ENCODE measurements around the gene LRRC46.

The LRRC46 gene, protein sequence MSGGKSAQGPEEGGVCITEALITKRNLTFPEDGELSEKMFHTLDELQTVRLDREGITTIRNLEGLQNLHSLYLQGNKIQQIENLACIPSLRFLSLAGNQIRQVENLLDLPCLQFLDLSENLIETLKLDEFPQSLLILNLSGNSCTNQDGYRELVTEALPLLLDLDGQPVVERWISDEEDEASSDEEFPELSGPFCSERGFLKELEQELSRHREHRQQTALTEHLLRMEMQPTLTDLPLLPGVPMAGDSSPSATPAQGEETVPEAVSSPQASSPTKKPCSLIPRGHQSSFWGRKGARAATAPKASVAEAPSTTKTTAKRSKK

GRCh38 chr17:47831003-47831933 lies at the start of gene LRRC46, which contains the start of gene MRPL10:
Gene LRRC46, plus strand, starts transcription at chr17:47831670. Its CDS starts 320 bp downstream, at chr17:47831990.
Gene MRPL10, minus strand, starts transcription at chr17:47831541. Its CDS starts 30 bp downstream, at chr17:47831511.
- Mint-ChIP-seq H3K4me3 (peak within 1 kb of the TSS; percentile 93), H3K36me3 (ENCODE audit: low read depth) (peaks cover 30% of the 10 kb centered on the region), H3K27me3 (no peaks in the 10 kb centered on the region), H3K4me1 (ENCODE audit: low read depth) (peaks cover 55% of the 10 kb centered on the region), H3K27ac (peak within 1 kb of the TSS; percentile 88), H3K9me3 (no peaks in the 10 kb centered on the region)

DNA sequence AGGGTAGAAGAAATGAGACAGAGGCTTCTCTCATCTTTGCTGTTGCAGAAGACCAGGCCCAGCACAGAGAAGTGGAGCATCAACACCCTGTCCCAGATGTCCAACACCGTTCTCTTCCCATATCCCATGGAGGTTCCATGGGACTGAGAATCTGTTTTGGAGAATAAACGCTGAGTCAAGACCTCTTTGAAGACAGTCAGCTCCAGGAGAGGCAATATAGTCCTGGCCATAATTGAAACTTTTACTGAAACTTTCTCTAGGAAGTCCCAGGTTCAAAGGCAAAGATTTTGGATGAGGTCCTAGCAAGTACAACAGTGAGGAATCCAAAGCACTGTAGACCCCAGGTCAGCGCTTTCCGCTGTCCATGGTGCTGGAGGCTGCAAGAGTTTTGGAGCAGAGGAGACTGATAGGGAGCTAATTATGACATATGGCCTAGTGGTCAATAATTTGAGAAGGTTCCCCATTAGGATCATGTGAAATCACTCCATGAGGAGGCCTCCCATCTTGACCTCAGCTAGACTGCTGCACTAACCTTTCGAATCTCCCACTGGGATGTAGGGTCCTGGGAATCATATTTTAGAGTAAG lies 45.8 kb upstream of the LRRC46 start:
- H3K4me3 Mint-ChIP-seq: no peak overlapping the region
- H3K27me3 Mint-ChIP-seq: peaks cover 55% of the 10 kb centered on the region
- H3K36me3 Mint-ChIP-seq (ENCODE audit: low read depth): no peaks in the 10 kb centered on the region

DNA sequence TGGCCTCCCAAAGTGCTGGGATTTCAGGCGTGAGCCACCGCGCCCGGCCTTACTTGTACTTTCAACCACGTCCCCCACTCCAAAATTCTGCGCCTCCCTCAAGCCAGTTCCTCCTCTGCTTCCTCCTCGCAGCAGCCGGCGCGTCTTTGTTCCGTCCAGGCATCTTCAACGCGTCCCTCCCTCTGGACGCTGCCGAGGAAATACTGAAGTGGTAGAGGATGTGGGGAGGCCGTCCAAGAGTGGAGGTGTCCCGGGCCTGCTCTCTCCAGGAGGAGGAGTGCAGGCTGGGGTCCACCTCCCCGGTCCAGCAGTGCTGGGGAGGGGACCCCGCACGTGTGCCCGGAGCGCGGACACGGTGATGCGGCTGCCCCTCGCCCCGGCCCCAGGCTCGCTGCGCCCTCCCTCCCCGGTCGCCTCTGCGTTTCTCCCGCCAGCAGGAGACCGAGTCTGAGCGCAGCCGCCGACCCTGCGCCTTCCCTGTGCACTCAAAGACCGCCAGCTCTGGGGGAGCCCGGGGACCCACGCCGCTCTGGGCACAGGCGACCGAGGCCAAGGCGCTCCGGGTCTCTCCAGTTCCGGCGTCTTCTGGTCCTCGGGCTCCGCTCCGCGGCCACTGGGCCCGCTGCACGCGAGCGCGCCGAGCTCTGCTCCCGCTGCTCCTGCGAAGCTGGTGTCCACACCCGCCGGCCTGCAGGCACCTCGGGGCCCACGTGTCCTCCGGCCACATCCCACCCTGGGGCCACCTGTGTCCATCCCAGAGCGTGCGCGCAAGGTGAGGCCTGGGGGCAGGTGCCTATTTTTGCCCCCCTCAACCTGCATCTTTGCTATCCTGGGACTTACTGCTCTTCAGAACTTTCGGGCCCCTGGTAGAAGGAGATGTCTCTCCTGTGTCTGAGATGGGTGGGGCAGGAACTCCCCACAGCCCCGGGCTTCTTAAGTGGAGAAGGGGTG lies 41.6 kb upstream of the LRRC46 start:
- Mint-ChIP-seq H3K4me1 (ENCODE audit: low read depth) (peaks cover 10% of the 10 kb centered on the region), H3K9me3 (no peaks in the 10 kb centered on the region), H3K4me3 (peak overlapping the region; percentile 80), H3K27ac (no peak overlapping the region), H3K27me3 (peaks cover 72% of the 10 kb centered on the region), H3K36me3 (ENCODE audit: low read depth) (no peaks in the 10 kb centered on the region)

More for the DNA sequence above, 45.8 kb upstream of the LRRC46 start:
- no peaks in the 10 kb centered on the region for H3K9me3 Mint-ChIP-seq
- peaks cover 7% of the 10 kb centered on the region for H3K4me1 Mint-ChIP-seq (ENCODE audit: low read depth)
- no peak overlapping the region for H3K27ac Mint-ChIP-seq

GRCh38 chr17:47791025-47791424 lies 40.4 kb upstream of the LRRC46 start:
- H3K27me3 Mint-ChIP-seq: peaks cover 62% of the 10 kb centered on the region
- no peaks in the 10 kb centered on the region for H3K36me3 Mint-ChIP-seq (ENCODE audit: low read depth)
- H3K9me3 Mint-ChIP-seq: no peaks in the 10 kb centered on the region
- peak overlapping the region; percentile 62 for H3K4me3 Mint-ChIP-seq
- peaks cover 10% of the 10 kb centered on the region for H3K4me1 Mint-ChIP-seq (ENCODE audit: low read depth)
- H3K27ac Mint-ChIP-seq: no peak overlapping the region

DNA sequence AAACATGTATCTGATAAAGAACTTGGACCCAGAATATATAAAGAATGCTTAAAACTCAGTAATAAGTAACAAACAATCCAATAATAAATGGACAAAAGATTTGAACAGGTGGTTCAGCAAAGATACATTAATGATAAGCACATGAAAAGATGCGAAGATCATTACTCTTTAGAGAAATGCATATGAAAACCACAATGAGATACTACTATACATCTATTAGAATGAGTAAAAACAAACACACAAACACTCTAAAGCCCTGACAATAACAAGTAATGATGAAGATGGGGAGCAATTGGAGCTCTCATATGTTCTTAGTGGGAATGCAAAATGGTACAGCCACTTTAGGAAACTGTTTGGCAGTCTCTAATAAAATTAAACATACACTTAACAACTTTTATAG lies 39.0 kb upstream of the LRRC46 start:
- Mint-ChIP-seq H3K4me1 (ENCODE audit: low read depth) (peaks cover 10% of the 10 kb centered on the region), H3K27ac (no peak overlapping the region), H3K27me3 (peaks cover 58% of the 10 kb centered on the region), H3K4me3 (no peak overlapping the region), H3K9me3 (no peaks in the 10 kb centered on the region), H3K36me3 (ENCODE audit: low read depth) (no peaks in the 10 kb centered on the region)

GRCh38 chr17:47792979-47793378 lies 38.5 kb upstream of the LRRC46 start:
- H3K4me1 Mint-ChIP-seq (ENCODE audit: low read depth): peaks cover 10% of the 10 kb centered on the region
- H3K36me3 Mint-ChIP-seq (ENCODE audit: low read depth): no peaks in the 10 kb centered on the region
- peaks cover 57% of the 10 kb centered on the region for H3K27me3 Mint-ChIP-seq
- H3K9me3 Mint-ChIP-seq: no peaks in the 10 kb centered on the region
- no peak overlapping the region for H3K27ac Mint-ChIP-seq
- no peak overlapping the region for H3K4me3 Mint-ChIP-seq

GRCh38 chr17:47797797-47798196 lies 33.7 kb upstream of the LRRC46 start:
- H3K27me3 Mint-ChIP-seq: peaks cover 21% of the 10 kb centered on the region
- H3K36me3 Mint-ChIP-seq (ENCODE audit: low read depth): no peaks in the 10 kb centered on the region
- no peak overlapping the region for H3K27ac Mint-ChIP-seq
- no peaks in the 10 kb centered on the region for H3K4me1 Mint-ChIP-seq (ENCODE audit: low read depth)
- no peak overlapping the region for H3K4me3 Mint-ChIP-seq
- H3K9me3 Mint-ChIP-seq: no peaks in the 10 kb centered on the region

DNA sequence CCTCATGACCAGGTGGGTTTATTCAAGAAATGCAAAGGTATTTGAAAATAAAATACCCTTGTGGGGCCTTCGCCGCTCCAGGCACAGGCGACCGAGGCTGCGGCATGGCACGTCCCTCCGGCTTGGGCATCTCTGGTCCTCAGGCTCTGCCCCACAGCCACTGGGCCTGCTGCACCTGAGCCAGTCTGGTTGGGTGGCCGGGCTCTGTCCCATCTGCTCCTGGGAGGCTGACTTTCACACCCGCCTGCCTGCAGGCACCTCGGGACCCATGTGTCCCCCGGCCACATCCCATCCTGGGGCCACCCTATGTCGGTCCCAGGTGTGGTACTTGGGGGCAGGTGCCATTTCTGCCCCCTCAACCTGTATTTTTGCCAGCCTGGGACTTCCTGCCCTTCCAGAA lies 30.8 kb upstream of the LRRC46 start:
- H3K9me3 Mint-ChIP-seq: no peaks in the 10 kb centered on the region
- no peak overlapping the region for H3K4me3 Mint-ChIP-seq
- H3K4me1 Mint-ChIP-seq (ENCODE audit: low read depth): no peaks in the 10 kb centered on the region
- H3K27ac Mint-ChIP-seq: no peak overlapping the region
- H3K27me3 Mint-ChIP-seq: peaks cover 5% of the 10 kb centered on the region
- H3K36me3 Mint-ChIP-seq (ENCODE audit: low read depth): no peaks in the 10 kb centered on the region

DNA sequence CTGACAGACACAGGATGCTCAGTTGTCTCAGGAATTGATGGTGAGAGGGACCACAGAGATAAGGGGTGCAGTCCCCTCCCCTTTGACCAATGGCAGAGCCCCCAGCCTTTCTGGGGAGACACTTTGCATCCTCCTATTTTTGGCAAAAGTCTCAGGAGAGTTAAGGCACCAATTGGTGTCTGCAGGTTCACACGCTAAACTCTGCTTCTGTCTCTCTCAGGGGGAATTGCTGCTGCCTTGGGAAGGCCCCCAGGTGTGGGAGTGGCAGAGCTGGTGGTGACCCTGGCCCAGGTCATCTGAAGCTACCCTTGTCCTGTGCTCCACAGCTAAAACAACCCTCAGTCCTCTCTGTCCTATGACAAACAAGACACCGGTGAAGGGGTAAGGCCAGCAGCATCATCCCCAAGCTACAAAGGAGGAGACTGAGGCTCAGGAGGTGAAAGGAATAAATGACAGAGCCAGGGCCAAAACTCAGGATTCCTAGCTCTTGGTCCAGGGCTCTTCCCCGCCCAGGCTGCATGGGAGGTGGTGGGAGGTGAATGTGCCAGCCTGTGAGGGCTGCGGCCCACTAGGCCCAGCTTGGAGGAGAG lies 30.2 kb upstream of the LRRC46 start:
- no peaks in the 10 kb centered on the region for H3K9me3 Mint-ChIP-seq

DNA sequence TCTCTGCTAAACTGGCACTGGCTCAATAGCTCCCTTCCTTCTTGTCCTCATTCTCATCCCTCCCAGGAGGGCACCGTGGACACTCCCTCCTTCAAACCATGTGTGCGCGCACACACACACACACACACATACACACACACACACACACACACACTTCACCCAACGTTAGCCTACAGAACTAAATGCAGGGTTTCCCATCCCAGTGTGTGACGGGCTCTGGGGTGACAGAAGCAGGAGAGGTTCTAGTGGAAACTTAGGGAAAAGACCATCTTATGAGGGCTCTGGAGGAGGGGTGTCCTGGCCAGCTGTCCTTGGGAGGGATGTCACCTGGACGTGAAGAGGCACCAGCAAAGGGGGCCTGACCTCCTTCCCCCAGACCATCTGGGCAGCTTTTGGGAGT lies 29.6 kb upstream of the LRRC46 start:
- H3K27me3 Mint-ChIP-seq: peaks cover 5% of the 10 kb centered on the region
- no peaks in the 10 kb centered on the region for H3K9me3 Mint-ChIP-seq
- H3K27ac Mint-ChIP-seq: no peak overlapping the region
- H3K4me3 Mint-ChIP-seq: no peak overlapping the region
- no peaks in the 10 kb centered on the region for H3K4me1 Mint-ChIP-seq (ENCODE audit: low read depth)
- H3K36me3 Mint-ChIP-seq (ENCODE audit: low read depth): peaks cover 1% of the 10 kb centered on the region

More for the DNA sequence above, 30.2 kb upstream of the LRRC46 start:
- no peak overlapping the region for H3K4me3 Mint-ChIP-seq
- H3K4me1 Mint-ChIP-seq (ENCODE audit: low read depth): no peaks in the 10 kb centered on the region
- H3K27ac Mint-ChIP-seq: no peak overlapping the region
- H3K27me3 Mint-ChIP-seq: peaks cover 5% of the 10 kb centered on the region
- H3K36me3 Mint-ChIP-seq (ENCODE audit: low read depth): no peaks in the 10 kb centered on the region

- H3K9me3 Mint-ChIP-seq: no peaks in the 10 kb centered on the region
- no peak overlapping the region for H3K27ac Mint-ChIP-seq
- H3K36me3 Mint-ChIP-seq (ENCODE audit: low read depth): peaks cover 7% of the 10 kb centered on the region
- no peaks in the 10 kb centered on the region for H3K4me1 Mint-ChIP-seq (ENCODE audit: low read depth)
- no peak overlapping the region for H3K4me3 Mint-ChIP-seq
- peaks cover 2% of the 10 kb centered on the region for H3K27me3 Mint-ChIP-seq
These were observed 29.0 kb upstream of the LRRC46 start for GRCh38 chr17:47802341-47803022.

GRCh38 chr17:47803201-47803600 lies 28.3 kb upstream of the LRRC46 start:
- Mint-ChIP-seq H3K27me3 (no peaks in the 10 kb centered on the region), H3K36me3 (ENCODE audit: low read depth) (peaks cover 11% of the 10 kb centered on the region), H3K27ac (no peak overlapping the region), H3K9me3 (no peaks in the 10 kb centered on the region), H3K4me1 (ENCODE audit: low read depth) (no peaks in the 10 kb centered on the region), H3K4me3 (no peak overlapping the region)

GRCh38 chr17:47803751-47804150 lies 27.7 kb upstream of the LRRC46 start:
- no peak overlapping the region for H3K27ac Mint-ChIP-seq
- H3K9me3 Mint-ChIP-seq: no peaks in the 10 kb centered on the region
- H3K4me1 Mint-ChIP-seq (ENCODE audit: low read depth): no peaks in the 10 kb centered on the region
- no peaks in the 10 kb centered on the region for H3K27me3 Mint-ChIP-seq
- peaks cover 11% of the 10 kb centered on the region for H3K36me3 Mint-ChIP-seq (ENCODE audit: low read depth)
- H3K4me3 Mint-ChIP-seq: no peak overlapping the region

Measured in stimulated activated naive CD8-positive, alpha-beta T cell treated with anti-CD3 and anti-CD28 coated beads, Interleukin-15, Interleukin-2, amounts not matched to agents 100 ng/mL and 50 ng/mL, for 24 hours (primary cell).